ENCODE results near the gene FBXL19.
A peak's percentile ranks its signal among the peaks of the same experiment; 100 is the strongest.

FBXL19 gene

DNA sequence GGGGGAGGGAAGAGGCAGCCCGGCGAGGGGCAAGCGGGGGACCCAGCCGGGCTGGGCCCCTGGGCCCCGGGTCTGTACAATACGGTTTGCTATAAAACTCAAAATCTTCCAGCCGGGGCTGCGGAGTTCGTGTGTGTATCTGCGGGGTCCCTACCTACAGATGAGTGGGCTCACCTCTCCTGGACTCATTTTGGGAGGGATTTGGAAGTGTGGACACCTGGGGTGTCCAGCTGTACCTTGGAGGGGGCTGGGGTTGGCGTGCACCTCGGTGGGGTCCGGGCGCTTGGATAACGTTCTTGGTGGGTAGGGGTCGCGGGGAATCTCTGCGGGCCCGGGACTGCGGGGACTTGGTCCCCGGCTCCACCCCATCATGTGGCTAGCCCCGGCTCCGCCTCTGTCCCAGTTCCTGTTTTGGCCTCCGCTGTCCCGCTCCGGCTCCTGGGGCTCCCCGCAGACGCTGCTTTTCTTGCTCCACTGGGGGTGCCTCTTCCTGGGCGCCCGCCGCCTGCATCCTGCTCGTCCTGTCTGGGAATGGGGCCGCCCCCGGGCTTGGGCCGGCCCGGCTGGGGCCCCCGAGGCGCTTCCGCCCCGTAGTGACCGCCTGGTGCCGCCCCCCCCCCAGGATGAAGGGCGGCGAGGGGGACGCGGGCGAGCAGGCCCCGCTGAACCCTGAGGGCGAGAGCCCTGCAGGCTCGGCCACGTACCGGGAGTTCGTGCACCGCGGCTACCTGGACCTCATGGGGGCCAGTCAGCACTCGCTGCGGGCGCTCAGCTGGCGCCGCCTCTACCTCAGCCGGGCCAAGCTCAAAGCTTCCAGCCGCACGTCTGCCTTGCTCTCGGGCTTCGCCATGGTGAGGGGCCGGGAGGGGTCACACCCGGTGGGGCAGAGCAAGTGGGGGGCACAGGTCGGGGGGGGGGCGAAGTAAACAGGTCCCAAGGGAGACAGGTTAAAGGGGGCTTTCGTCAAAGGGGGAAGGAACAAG is 25.6 kb downstream of the FBXL19 start, which contains the start of gene ORAI3 (continued):
- TF ChIP-seq, protein P1, sequence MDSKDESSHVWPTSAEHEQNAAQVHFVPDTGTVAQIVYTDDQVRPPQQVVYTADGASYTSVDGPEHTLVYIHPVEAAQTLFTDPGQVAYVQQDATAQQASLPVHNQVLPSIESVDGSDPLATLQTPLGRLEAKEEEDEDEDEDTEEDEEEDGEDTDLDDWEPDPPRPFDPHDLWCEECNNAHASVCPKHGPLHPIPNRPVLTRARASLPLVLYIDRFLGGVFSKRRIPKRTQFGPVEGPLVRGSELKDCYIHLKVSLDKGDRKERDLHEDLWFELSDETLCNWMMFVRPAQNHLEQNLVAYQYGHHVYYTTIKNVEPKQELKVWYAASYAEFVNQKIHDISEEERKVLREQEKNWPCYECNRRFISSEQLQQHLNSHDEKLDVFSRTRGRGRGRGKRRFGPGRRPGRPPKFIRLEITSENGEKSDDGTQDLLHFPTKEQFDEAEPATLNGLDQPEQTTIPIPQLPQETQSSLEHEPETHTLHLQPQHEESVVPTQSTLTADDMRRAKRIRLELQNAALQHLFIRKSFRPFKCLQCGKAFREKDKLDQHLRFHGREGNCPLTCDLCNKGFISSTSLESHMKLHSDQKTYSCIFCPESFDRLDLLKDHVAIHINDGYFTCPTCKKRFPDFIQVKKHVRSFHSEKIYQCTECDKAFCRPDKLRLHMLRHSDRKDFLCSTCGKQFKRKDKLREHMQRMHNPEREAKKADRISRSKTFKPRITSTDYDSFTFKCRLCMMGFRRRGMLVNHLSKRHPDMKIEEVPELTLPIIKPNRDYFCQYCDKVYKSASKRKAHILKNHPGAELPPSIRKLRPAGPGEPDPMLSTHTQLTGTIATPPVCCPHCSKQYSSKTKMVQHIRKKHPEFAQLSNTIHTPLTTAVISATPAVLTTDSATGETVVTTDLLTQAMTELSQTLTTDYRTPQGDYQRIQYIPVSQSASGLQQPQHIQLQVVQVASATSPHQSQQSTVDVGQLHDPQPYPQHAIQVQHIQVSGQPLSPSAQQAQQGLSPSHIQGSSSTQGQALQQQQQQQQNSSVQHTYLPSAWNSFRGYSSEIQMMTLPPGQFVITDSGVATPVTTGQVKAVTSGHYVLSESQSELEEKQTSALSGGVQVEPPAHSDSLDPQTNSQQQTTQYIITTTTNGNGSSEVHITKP (tag by site-specific recombination; IDR thresholded peaks at IDR 0.05): peak; percentile 95
- TF ChIP-seq SP2 (tag by site-specific recombination; IDR thresholded peaks at IDR 0.05) (peak; percentile 45), ZBTB26 (tag by site-specific recombination; optimal IDR thresholded peaks at IDR 0.05) (peak; percentile 81), ZNF16 (tag by site-specific recombination; IDR thresholded peaks at IDR 0.05; ENCODE audit: low read depth) (no peak), ZNF549 (tag by site-specific recombination; IDR thresholded peaks at IDR 0.05) (no peak), ZNF660 (tag by site-specific recombination; IDR thresholded peaks at IDR 0.05) (peak; percentile 35; the same call in 1 of the 2 replicates), ZNF555 (tag by site-specific recombination; conservative IDR thresholded peaks at IDR 0.05) (no peak), GLI4 (tag by site-specific recombination; IDR thresholded peaks at IDR 0.05) (no peak), ZNF10 (tag by site-specific recombination; IDR thresholded peaks at IDR 0.05) (0 out of 2 replicates have a peak, but pooled peaks have one; percentile 33), GLIS1 (tag by site-specific recombination; IDR thresholded peaks at IDR 0.05) (peak; percentile 68), ZBTB17 (tag by site-specific recombination; IDR thresholded peaks at IDR 0.05) (no peak), ZNF24 (tag by site-specific recombination; IDR thresholded peaks at IDR 0.05) (no peak), KLF16 (tag by site-specific recombination; IDR thresholded peaks at IDR 0.05) (peak; percentile 36; the same call in 1 of the 2 replicates), ZBTB20 (tag by site-specific recombination; IDR thresholded peaks at IDR 0.05) (peak; percentile 95), ZNF416 (tag by site-specific recombination; IDR thresholded peaks at IDR 0.05) (no peak), KLF8 (tag by site-specific recombination; IDR thresholded peaks at IDR 0.05) (0 out of 2 replicates have a peak, but pooled peaks have one; percentile 22), ZNF394 (tag by site-specific recombination; IDR thresholded peaks at IDR 0.05; ENCODE audit: borderline replicate concordance) (no peak), ZNF560 (tag by site-specific recombination; IDR thresholded peaks at IDR 0.05; ENCODE audit: borderline replicate concordance) (no peak), BCL11A (tag by site-specific recombination; IDR thresholded peaks at IDR 0.05; ENCODE audit: low read depth) (no peak), ZNF623 (tag by site-specific recombination; IDR thresholded peaks at IDR 0.05) (no peak), ZBTB1 (tag by site-specific recombination; IDR thresholded peaks at IDR 0.05) (no peak), ZNF169 (tag by site-specific recombination; IDR thresholded peaks at IDR 0.05) (no peak), ZIC2 (tag by site-specific recombination; IDR thresholded peaks at IDR 0.05) (peak; percentile 99)
- TF ChIP-seq, protein P2, sequence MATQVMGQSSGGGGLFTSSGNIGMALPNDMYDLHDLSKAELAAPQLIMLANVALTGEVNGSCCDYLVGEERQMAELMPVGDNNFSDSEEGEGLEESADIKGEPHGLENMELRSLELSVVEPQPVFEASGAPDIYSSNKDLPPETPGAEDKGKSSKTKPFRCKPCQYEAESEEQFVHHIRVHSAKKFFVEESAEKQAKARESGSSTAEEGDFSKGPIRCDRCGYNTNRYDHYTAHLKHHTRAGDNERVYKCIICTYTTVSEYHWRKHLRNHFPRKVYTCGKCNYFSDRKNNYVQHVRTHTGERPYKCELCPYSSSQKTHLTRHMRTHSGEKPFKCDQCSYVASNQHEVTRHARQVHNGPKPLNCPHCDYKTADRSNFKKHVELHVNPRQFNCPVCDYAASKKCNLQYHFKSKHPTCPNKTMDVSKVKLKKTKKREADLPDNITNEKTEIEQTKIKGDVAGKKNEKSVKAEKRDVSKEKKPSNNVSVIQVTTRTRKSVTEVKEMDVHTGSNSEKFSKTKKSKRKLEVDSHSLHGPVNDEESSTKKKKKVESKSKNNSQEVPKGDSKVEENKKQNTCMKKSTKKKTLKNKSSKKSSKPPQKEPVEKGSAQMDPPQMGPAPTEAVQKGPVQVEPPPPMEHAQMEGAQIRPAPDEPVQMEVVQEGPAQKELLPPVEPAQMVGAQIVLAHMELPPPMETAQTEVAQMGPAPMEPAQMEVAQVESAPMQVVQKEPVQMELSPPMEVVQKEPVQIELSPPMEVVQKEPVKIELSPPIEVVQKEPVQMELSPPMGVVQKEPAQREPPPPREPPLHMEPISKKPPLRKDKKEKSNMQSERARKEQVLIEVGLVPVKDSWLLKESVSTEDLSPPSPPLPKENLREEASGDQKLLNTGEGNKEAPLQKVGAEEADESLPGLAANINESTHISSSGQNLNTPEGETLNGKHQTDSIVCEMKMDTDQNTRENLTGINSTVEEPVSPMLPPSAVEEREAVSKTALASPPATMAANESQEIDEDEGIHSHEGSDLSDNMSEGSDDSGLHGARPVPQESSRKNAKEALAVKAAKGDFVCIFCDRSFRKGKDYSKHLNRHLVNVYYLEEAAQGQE (tag by site-specific recombination; IDR thresholded peaks at IDR 0.05): peak; percentile 39
- TF ChIP-seq, protein P3, sequence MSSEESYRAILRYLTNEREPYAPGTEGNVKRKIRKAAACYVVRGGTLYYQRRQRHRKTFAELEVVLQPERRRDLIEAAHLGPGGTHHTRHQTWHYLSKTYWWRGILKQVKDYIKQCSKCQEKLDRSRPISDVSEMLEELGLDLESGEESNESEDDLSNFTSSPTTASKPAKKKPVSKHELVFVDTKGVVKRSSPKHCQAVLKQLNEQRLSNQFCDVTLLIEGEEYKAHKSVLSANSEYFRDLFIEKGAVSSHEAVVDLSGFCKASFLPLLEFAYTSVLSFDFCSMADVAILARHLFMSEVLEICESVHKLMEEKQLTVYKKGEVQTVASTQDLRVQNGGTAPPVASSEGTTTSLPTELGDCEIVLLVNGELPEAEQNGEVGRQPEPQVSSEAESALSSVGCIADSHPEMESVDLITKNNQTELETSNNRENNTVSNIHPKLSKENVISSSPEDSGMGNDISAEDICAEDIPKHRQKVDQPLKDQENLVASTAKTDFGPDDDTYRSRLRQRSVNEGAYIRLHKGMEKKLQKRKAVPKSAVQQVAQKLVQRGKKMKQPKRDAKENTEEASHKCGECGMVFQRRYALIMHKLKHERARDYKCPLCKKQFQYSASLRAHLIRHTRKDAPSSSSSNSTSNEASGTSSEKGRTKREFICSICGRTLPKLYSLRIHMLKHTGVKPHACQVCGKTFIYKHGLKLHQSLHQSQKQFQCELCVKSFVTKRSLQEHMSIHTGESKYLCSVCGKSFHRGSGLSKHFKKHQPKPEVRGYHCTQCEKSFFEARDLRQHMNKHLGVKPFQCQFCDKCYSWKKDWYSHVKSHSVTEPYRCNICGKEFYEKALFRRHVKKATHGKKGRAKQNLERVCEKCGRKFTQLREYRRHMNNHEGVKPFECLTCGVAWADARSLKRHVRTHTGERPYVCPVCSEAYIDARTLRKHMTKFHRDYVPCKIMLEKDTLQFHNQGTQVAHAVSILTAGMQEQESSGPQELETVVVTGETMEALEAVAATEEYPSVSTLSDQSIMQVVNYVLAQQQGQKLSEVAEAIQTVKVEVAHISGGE (tag by site-specific recombination; conservative IDR thresholded peaks at IDR 0.05; ENCODE audit: low read depth): peak; percentile 21; the same call in 1 of the 2 replicates
- TF ChIP-seq, protein P4, sequence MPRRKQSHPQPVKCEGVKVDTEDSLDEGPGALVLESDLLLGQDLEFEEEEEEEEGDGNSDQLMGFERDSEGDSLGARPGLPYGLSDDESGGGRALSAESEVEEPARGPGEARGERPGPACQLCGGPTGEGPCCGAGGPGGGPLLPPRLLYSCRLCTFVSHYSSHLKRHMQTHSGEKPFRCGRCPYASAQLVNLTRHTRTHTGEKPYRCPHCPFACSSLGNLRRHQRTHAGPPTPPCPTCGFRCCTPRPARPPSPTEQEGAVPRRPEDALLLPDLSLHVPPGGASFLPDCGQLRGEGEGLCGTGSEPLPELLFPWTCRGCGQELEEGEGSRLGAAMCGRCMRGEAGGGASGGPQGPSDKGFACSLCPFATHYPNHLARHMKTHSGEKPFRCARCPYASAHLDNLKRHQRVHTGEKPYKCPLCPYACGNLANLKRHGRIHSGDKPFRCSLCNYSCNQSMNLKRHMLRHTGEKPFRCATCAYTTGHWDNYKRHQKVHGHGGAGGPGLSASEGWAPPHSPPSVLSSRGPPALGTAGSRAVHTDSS (tag by site-specific recombination; IDR thresholded peaks at IDR 0.05): peak; percentile 69
